Measurements from ENCODE around the gene PDZD2.

- TF ChIP-seq POLR2A (IDR thresholded peaks at IDR 0.05; ENCODE audit: low read length), result no peak
- TF ChIP-seq GATA1 (IDR thresholded peaks at IDR 0.05; ENCODE audit: low read depth, low read length), result no peak
These were observed 432.5 kb downstream of the PDZD2 start for GRCh38 chr5:32071351-32071944.
